ENCODE results near the gene ATG5.

The ATG5 gene

DNA sequence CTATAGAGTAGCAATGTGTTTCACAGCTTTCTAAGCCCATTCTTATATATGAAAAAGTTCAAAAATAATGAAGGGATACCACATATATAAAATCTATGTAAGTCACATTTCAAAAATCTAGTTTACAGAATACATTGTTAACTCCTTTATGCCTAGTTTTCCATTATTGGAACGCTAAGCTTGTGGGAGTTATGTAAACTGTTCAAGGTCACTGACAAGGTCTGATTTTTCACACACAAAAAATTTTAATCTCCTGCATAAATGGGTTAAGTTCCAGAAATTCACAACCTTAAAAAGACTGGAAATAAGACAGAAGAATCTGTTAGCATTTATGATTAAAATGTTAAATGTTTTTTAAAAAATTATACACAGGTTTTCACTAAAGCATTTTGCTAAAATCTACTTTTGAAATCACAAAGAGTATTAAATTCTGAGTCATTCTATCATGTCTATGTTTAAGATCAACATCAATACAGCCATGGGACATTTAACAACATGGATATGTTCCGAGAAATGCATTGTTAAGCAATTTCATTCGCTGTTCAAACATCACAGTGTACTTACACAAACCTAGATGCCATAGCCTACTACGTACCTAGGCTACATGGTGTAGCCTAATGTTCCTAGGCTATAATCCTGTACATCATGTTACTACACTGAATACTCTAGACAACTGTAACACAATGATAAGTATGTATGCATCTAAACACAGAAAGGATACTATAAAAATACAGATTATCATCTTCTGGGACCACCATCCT lies 25.4 kb downstream of the ATG5 start:
- peaks cover 13% of the 10 kb centered on the region for H3K4me1 ChIP-seq (ENCODE audit: low read length)
- no peak overlapping the region for H2AFZ ChIP-seq (ENCODE audit: low read depth, low read length)
- H3K36me3 ChIP-seq (replicated peaks; ENCODE audit: low read depth, low read length) = no peaks in the 10 kb centered on the region
- no peak overlapping the region; the same call in 1 of the 2 replicates for H3K4me2 ChIP-seq (ENCODE audit: low read length)
- H3K9ac ChIP-seq (ENCODE audit: low read length) = no peak overlapping the region
- TF ChIP-seq EZH2phosphoT487 (IDR thresholded peaks at IDR 0.05; ENCODE audit: low read depth) = no peak
- TF ChIP-seq, protein P1, sequence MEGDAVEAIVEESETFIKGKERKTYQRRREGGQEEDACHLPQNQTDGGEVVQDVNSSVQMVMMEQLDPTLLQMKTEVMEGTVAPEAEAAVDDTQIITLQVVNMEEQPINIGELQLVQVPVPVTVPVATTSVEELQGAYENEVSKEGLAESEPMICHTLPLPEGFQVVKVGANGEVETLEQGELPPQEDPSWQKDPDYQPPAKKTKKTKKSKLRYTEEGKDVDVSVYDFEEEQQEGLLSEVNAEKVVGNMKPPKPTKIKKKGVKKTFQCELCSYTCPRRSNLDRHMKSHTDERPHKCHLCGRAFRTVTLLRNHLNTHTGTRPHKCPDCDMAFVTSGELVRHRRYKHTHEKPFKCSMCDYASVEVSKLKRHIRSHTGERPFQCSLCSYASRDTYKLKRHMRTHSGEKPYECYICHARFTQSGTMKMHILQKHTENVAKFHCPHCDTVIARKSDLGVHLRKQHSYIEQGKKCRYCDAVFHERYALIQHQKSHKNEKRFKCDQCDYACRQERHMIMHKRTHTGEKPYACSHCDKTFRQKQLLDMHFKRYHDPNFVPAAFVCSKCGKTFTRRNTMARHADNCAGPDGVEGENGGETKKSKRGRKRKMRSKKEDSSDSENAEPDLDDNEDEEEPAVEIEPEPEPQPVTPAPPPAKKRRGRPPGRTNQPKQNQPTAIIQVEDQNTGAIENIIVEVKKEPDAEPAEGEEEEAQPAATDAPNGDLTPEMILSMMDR (IDR thresholded peaks at IDR 0.05; ENCODE audit: low read depth, low read length) = no peak
- H3K27ac ChIP-seq (ENCODE audit: low read length) = no peak overlapping the region
- H3K4me3 ChIP-seq (ENCODE audit: low read length) = no peak overlapping the region
- peaks cover 59% of the 10 kb centered on the region for H3K79me2 ChIP-seq (ENCODE audit: low read length)
- no peaks in the 10 kb centered on the region for H3K27me3 ChIP-seq (ENCODE audit: low read depth, low read length)
- H3K9me3 ChIP-seq (ENCODE audit: insufficient read depth, low read length) = no peaks in the 10 kb centered on the region
- H4K20me1 ChIP-seq (ENCODE audit: insufficient read depth, low read length) = no peaks in the 10 kb centered on the region

DNA sequence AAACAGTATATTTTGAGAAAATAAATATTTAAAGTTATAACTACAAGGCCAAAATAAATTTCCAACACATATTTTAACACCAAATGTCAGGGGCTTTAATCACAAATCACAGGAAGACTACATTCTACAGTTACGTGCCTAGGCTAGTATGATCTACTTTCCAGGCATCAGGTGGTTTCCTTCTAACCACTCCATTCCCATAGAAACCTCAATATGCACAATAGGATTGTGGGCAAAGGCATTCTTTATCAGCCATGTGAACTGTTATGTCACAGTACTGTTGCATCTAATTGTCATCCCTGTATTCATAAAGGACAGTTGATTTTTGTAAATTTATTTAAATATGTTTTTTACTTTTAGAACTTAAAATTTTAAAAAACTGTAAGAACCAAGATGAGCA lies 32.4 kb downstream of the ATG5 start:
- Histone ChIP-seq H3K36me3 (replicated peaks; ENCODE audit: low read depth, low read length) (peaks cover 18% of the 10 kb centered on the region), H3K79me2 (ENCODE audit: low read length) (peaks cover 6% of the 10 kb centered on the region; the same call in 1 of the 2 replicates), H3K27me3 (ENCODE audit: low read depth, low read length) (no peaks in the 10 kb centered on the region), H3K4me1 (ENCODE audit: low read length) (no peaks in the 10 kb centered on the region), H3K27ac (ENCODE audit: low read length) (no peak overlapping the region), H2AFZ (ENCODE audit: low read depth, low read length) (no peak overlapping the region), H3K4me3 (ENCODE audit: low read length) (no peak overlapping the region), H3K4me2 (ENCODE audit: low read length) (no peak overlapping the region), H3K9ac (ENCODE audit: low read length) (no peak overlapping the region), H3K9me3 (ENCODE audit: insufficient read depth, low read length) (no peaks in the 10 kb centered on the region), H4K20me1 (ENCODE audit: insufficient read depth, low read length) (no peaks in the 10 kb centered on the region)
- TF ChIP-seq, protein P1 (IDR thresholded peaks at IDR 0.05; ENCODE audit: low read depth, low read length) = no peak
- TF ChIP-seq EZH2phosphoT487 (IDR thresholded peaks at IDR 0.05; ENCODE audit: low read depth) = no peak

DNA sequence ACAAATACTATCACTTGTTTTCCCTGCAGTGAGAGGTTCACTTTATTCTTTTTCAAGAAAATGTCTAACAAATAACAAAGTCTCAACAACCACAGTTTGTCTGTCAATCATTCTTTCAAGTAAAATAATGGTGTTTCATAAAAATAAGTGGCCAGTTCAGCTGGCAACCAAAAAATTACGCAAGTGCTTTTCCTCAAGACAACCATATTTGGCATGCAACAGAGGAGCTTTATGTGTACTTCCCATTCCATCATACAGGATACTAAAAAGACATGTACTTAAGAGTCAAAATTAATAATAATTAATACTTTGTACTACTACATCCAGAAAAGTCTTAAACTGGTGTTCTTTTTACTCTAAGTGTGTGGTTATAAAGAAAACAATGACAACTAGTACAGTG lies 34.6 kb downstream of the ATG5 start:
- Histone ChIP-seq H3K36me3 (replicated peaks; ENCODE audit: low read depth, low read length) (peaks cover 18% of the 10 kb centered on the region), H3K79me2 (ENCODE audit: low read length) (peaks cover 12% of the 10 kb centered on the region; the same call in 1 of the 2 replicates), H2AFZ (ENCODE audit: low read depth, low read length) (no peak overlapping the region), H3K9me3 (ENCODE audit: insufficient read depth, low read length) (no peaks in the 10 kb centered on the region), H3K4me3 (ENCODE audit: low read length) (no peak overlapping the region), H3K4me1 (ENCODE audit: low read length) (no peaks in the 10 kb centered on the region), H3K27me3 (ENCODE audit: low read depth, low read length) (no peaks in the 10 kb centered on the region), H3K9ac (ENCODE audit: low read length) (no peak overlapping the region), H4K20me1 (ENCODE audit: insufficient read depth, low read length) (no peaks in the 10 kb centered on the region), H3K27ac (ENCODE audit: low read length) (no peak overlapping the region), H3K4me2 (ENCODE audit: low read length) (no peak overlapping the region)
- TF ChIP-seq EZH2phosphoT487 (IDR thresholded peaks at IDR 0.05; ENCODE audit: low read depth) = no peak
- TF ChIP-seq, protein P1 (IDR thresholded peaks at IDR 0.05; ENCODE audit: low read depth, low read length) = no peak

DNA sequence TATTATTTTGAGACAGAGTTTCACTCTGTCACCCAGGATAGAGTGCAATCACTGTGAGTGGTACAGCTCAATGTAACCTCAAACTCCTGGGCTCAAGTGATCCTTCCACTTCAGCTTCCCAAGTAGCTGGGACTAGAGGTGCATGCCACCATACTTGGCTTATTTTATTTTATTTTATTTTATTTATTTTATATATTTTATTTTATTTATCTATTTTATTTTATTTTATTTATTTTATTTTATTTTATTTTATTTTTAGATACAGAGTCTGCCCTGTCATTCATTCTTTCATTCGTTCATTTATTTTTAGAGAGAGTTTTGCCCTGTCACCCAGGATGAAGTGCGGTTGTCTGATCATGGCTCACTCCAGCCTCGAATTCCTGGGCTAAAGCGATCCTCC lies 35.5 kb downstream of the ATG5 start:
- no peak overlapping the region for H3K4me3 ChIP-seq (ENCODE audit: low read length)
- H3K4me1 ChIP-seq (ENCODE audit: low read length) = no peaks in the 10 kb centered on the region
- no peaks in the 10 kb centered on the region for H3K9me3 ChIP-seq (ENCODE audit: insufficient read depth, low read length)
- no peaks in the 10 kb centered on the region for H4K20me1 ChIP-seq (ENCODE audit: insufficient read depth, low read length)
- H3K27ac ChIP-seq (ENCODE audit: low read length) = no peak overlapping the region
- H3K27me3 ChIP-seq (ENCODE audit: low read depth, low read length) = no peaks in the 10 kb centered on the region
- peaks cover 14% of the 10 kb centered on the region for H3K79me2 ChIP-seq (ENCODE audit: low read length)
- no peak for TF ChIP-seq EZH2phosphoT487 (IDR thresholded peaks at IDR 0.05; ENCODE audit: low read depth)
- TF ChIP-seq, protein P1 (IDR thresholded peaks at IDR 0.05; ENCODE audit: low read depth, low read length) = no peak
- H3K9ac ChIP-seq (ENCODE audit: low read length) = no peak overlapping the region
- peaks cover 18% of the 10 kb centered on the region for H3K36me3 ChIP-seq (replicated peaks; ENCODE audit: low read depth, low read length)
- no peak overlapping the region for H3K4me2 ChIP-seq (ENCODE audit: low read length)
- H2AFZ ChIP-seq (ENCODE audit: low read depth, low read length) = no peak overlapping the region
